ENCODE results near the gene NRXN3. TPM values are rescaled to one million over a fixed set of nuclear protein-coding genes. Genes with fewer than 3 reads are reported as not detected.
A peak's percentile ranks its signal among the peaks of the same experiment; 100 is the strongest.

Gene NRXN3
- total RNA-seq, 4 donors from 2014 or later, result 4.1 to 11.9 (median 5.8) TPM

GRCh38 chr14:79542121-79542520 is 1371.9 kb downstream of the NRXN3 start:
- TF ChIP-seq EP300 (IDR thresholded peaks at IDR 0.05; ENCODE audit: low read depth) (no peak), POLR2AphosphoS5 (IDR thresholded peaks at IDR 0.05) (no peak), CTCF (IDR thresholded peaks at IDR 0.05) (no peak), POLR2A (IDR thresholded peaks at IDR 0.05) (no peak)
- Histone ChIP-seq H3K27me3 (no peaks in the 10 kb centered on the region), H3K27ac (no peak overlapping the region), H3K4me1 (no peaks in the 10 kb centered on the region), H3K9me3 (no peaks in the 10 kb centered on the region), H3K36me3 (no peaks in the 10 kb centered on the region), H3K4me3 (no peak overlapping the region)
- WGBS, 2 donors (ENCODE audit: low coverage in 1 of 2), result 75% methylated on average over 3 of the region's 3 CpGs
- in situ Hi-C loops (cut with MboI; ENCODE audit: low pct_ligation_motif_present in 1 of 4, low pct_unique_long_range_greater_than_20kb in 1 of 4, low sequenced_read_pairs in 3 of 4), result no loop called here
- no peak for DNase-seq
- intact Hi-C loops (cut with DNase I; ENCODE audit: low total_unique reads), result no loop called here

GRCh38 chr14:79543348-79543747 is 1373.2 kb downstream of the NRXN3 start:
- H3K4me3 ChIP-seq, result no peak overlapping the region
- intact Hi-C loops (cut with DNase I; ENCODE audit: low total_unique reads), result no loop called here

GRCh38 chr14:79543967-79544697 is 1374.0 kb downstream of the NRXN3 start:
- Histone ChIP-seq H3K4me1 (no peaks in the 10 kb centered on the region), H3K4me3 (no peak overlapping the region), H3K27ac (no peak overlapping the region), H3K36me3 (no peaks in the 10 kb centered on the region), H3K27me3 (no peaks in the 10 kb centered on the region), H3K9me3 (no peaks in the 10 kb centered on the region)
- WGBS, 2 donors (ENCODE audit: low coverage in 1 of 2), result 77 to 78% methylated on average over 4 to 7 of the region's 7 CpGs
- DNase-seq, result no peak
- in situ Hi-C loops (cut with MboI; ENCODE audit: low pct_ligation_motif_present in 1 of 4, low pct_unique_long_range_greater_than_20kb in 1 of 4, low sequenced_read_pairs in 3 of 4) (no loop called here), intact Hi-C loops (cut with DNase I; ENCODE audit: low total_unique reads) (no loop called here)
- peak; percentile 6 to 34 (median 30) for TF ChIP-seq CTCF (IDR thresholded peaks at IDR 0.05)
- no peak for TF ChIP-seq POLR2A (IDR thresholded peaks at IDR 0.05)

More at GRCh38 chr14:79543348-79543747, 1373.2 kb downstream of the NRXN3 start:
- no peak for DNase-seq
- in situ Hi-C loops (cut with MboI; ENCODE audit: low pct_ligation_motif_present in 1 of 4, low pct_unique_long_range_greater_than_20kb in 1 of 4, low sequenced_read_pairs in 3 of 4), result no loop called here
- H3K9me3 ChIP-seq, result no peaks in the 10 kb centered on the region
- no peaks in the 10 kb centered on the region for H3K27me3 ChIP-seq
- H3K36me3 ChIP-seq, result no peaks in the 10 kb centered on the region
- TF ChIP-seq POLR2AphosphoS5 (IDR thresholded peaks at IDR 0.05) (no peak), POLR2A (IDR thresholded peaks at IDR 0.05) (no peak), EP300 (IDR thresholded peaks at IDR 0.05; ENCODE audit: low read depth) (no peak), CTCF (IDR thresholded peaks at IDR 0.05) (no peak)
- WGBS, 2 donors (ENCODE audit: low coverage in 1 of 2), result 100% methylated on average over 1 of the region's 1 CpG; no CpG with 5 or more reads in 1 of the 2 donors
- no peak overlapping the region for H3K27ac ChIP-seq
- no peaks in the 10 kb centered on the region for H3K4me1 ChIP-seq

- no peak overlapping the region for H3K4me3 ChIP-seq
- H3K36me3 ChIP-seq, result no peaks in the 10 kb centered on the region
- H3K27me3 ChIP-seq, result no peaks in the 10 kb centered on the region
- 50 to 62% methylated on average over 1 of the region's 1 CpG for WGBS, 2 donors (ENCODE audit: low coverage in 1 of 2)
- no peaks in the 10 kb centered on the region for H3K4me1 ChIP-seq
- DNase-seq, result no peak
- no peaks in the 10 kb centered on the region for H3K9me3 ChIP-seq
- TF ChIP-seq POLR2AphosphoS5 (IDR thresholded peaks at IDR 0.05) (no peak), CTCF (IDR thresholded peaks at IDR 0.05) (no peak)
- H3K27ac ChIP-seq, result no peak overlapping the region
- in situ Hi-C loops (cut with MboI; ENCODE audit: low pct_ligation_motif_present in 1 of 4, low pct_unique_long_range_greater_than_20kb in 1 of 4, low sequenced_read_pairs in 3 of 4), result no loop called here
- intact Hi-C loops (cut with DNase I; ENCODE audit: low total_unique reads), result no loop called here
Observed at GRCh38 chr14:79544698-79545070, 1374.5 kb downstream of the NRXN3 start.
